Mucosa of descending colon (tissue), 3 donors: ENCODE measurements around the gene WASHC2A. TPM values are rescaled to one million over a fixed set of nuclear protein-coding genes. Genes with fewer than 3 reads are reported as not detected.
"Not testable (repeated sequence)": the region's sequence is repeated elsewhere in the genome, so short reads cannot be mapped to it uniquely, and the experiment has no call there.

Source experiments
- ATAC-seq: fragments of 200-7000 bp; cut with Tn5 transposase; one replicate; pipeline ENCODE4 v1.9.1; 2020; ENCODE audit warnings: mild to moderate bottlenecking, moderate library complexity
- DNase-seq, 3 donors: peaks; one replicate each; pipeline ENCODE4 v3.0.0-alpha.2; 2020
- H3K36me3 ChIP-seq: fragments of 200-600 bp; one replicate; pipeline ENCODE4 v1.8.0; 2021; ENCODE audit warnings: low read depth, mild to moderate bottlenecking
- H3K4me1 ChIP-seq: fragments of 200-600 bp; one replicate; pipeline ENCODE4 v1.8.0; 2021; ENCODE audit warnings: low read depth, mild to moderate bottlenecking
- H3K4me3 ChIP-seq: fragments of 200-600 bp; one replicate; pipeline ENCODE4 v1.8.0; 2021; ENCODE audit warnings: mild to moderate bottlenecking
- H3K9me3 ChIP-seq: fragments of 200-600 bp; one replicate; pipeline ENCODE4 v1.8.0; 2021; ENCODE audit warnings: mild to moderate bottlenecking
- intact Hi-C, 2 donors: fragments of 100-400 bp; cut with DNase I in 1 of 2; cut with micrococcal nuclease in 1 of 2; formaldehyde crosslinking; loops; one replicate each; pipeline versions ENCODE4 v1.11.0 to v1.11.1; 2022; cut with DNase I, micrococcal nuclease
- total RNA-seq, 3 donors: library from RNA; stranded (reverse); fragmentation: NEBNext Ultra II Directional in 2 of 3; extraction: Animal tissue kit (Norgen Biotek cat#: 25700) in 2 of 3; gene quantifications; one replicate each; pipeline versions ENCODE4 v1.2.1 to v1.2.4, GENCODE V29; 2021 to 2023
- TF ChIP-seq, protein P1 (sequence below): fragments of 200-600 bp; IDR thresholded peaks from one replicate; pipeline ENCODE4 v1.8.0; 2022; ENCODE audit warnings: antibody characterized with exemption, mild to moderate bottlenecking
- donor health status: DM: no; HTN: no; CAD: no; lungs with moderate emphysema.
- donor health status: DM: no; HTN: no; CAD: no.
- donor health status: DM: no; HTN: yes; CAD: no.

WASHC2A gene
- total RNA-seq, 3 donors from 2014 or later: 54.0 to 79.3 (median 62.7) TPM

DNA sequence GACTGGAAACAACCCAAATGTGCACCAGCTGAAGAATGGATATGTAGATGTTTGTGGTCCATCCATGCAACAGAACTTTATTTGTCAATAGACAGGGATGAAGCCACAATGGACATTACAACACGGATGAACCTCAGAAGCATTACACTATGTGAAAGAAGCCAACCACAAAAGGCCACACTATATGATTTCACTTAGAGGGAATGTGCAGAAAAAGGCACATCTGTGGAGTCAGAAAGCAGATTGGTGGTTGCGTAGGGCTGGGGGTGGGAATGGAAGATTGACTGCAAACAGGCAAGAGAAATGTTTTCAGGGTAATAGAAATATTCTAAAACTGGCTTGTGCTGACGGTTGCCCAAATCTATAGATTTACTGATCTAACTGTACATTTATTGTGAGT, 34.3 kb upstream of the WASHC2A start:
- TF ChIP-seq, protein P1, sequence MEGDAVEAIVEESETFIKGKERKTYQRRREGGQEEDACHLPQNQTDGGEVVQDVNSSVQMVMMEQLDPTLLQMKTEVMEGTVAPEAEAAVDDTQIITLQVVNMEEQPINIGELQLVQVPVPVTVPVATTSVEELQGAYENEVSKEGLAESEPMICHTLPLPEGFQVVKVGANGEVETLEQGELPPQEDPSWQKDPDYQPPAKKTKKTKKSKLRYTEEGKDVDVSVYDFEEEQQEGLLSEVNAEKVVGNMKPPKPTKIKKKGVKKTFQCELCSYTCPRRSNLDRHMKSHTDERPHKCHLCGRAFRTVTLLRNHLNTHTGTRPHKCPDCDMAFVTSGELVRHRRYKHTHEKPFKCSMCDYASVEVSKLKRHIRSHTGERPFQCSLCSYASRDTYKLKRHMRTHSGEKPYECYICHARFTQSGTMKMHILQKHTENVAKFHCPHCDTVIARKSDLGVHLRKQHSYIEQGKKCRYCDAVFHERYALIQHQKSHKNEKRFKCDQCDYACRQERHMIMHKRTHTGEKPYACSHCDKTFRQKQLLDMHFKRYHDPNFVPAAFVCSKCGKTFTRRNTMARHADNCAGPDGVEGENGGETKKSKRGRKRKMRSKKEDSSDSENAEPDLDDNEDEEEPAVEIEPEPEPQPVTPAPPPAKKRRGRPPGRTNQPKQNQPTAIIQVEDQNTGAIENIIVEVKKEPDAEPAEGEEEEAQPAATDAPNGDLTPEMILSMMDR: no peak
- Histone ChIP-seq H3K4me1 (no peaks in the 10 kb centered on the region), H3K9me3 (no peaks in the 10 kb centered on the region), H3K36me3 (no peaks in the 10 kb centered on the region), H3K4me3 (no peak overlapping the region)
- intact Hi-C loops: no loop called here
- no peak for DNase-seq
- ATAC-seq: no peak

DNA sequence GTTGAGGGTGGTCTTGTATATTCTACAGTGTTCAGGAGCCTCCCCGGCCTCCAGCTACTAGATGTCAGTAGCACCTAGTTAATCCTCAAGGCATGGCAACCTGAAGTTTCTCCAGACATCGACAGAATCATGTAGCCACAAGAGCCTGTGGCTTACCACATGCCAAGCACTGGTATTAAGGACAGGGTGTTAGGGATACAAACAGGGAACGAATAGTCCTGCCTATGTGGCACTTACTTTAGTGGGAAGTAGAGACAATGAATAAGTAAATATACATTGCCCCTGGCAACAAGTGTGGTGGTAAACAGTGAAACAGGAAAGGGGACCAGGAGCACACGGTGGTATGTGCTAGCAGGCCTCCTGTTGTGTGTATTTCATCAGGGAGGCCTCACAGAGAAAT, 32.4 kb upstream of the WASHC2A start:
- intact Hi-C loops, H3K4me1 ChIP-seq, ATAC-seq, H3K4me3 ChIP-seq, H3K9me3 ChIP-seq, H3K36me3 ChIP-seq, DNase-seq: not testable (repeated sequence)

DNA sequence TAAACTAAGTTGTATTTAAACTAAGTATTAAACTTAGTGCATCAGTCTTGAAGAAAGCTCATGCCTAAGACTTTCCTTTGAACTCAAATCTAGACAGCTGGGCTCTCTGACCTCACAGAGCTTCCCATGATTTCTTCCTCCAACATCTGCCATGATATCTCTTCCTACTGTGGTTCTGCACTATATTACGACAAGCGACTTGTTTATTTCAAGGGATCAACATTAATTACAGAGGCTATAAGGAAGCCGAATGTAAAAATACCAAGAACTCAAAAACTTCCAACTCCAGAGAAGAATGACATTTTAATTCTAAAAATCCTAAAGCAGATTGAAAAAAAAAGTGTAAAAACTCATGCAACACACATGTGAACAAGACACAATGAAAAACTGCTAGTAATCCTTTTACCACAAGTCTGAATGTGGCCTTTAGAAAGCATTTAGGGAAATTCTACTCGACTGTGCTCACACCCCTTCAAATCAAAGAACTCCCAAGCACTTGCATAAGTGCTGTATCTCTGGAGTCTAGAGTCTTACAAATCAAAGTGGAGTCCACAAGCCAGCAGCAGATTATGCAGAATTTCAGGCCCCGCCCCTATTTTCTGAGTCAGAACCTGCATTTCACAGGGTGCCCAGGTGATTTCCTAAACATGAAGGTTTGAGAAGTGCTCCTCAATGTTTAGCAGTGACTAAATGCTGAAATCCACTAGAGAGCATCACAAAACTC, 22.7 kb upstream of the WASHC2A start:
- DNase-seq (no peak), ATAC-seq (no peak)
- Histone ChIP-seq H3K36me3 (no peaks in the 10 kb centered on the region), H3K4me1 (no peaks in the 10 kb centered on the region), H3K9me3 (no peaks in the 10 kb centered on the region), H3K4me3 (no peak overlapping the region)
- TF ChIP-seq, protein P1: no peak
- intact Hi-C loops: no loop called here

DNA sequence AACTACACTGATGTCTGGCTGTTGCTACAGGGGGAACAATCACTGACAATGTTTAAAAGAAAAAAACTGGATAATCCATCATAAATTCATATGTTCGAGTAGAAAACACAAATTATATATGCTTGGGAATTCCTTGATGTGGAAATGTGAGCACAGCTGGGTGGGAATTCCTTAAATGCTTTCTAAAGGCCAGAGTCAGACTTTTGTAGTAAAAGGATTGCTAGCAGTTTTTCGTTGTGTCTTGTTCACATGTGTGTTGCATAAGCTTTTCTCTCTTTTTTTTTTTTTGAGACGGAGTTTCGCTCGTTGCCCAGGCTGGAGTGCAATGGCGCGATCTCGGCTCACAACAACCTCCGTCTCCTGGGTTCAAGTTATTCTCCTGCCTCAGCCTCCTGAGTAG, 21.3 kb upstream of the WASHC2A start:
- H3K9me3 ChIP-seq, intact Hi-C loops, H3K36me3 ChIP-seq, DNase-seq, H3K4me1 ChIP-seq, ATAC-seq, H3K4me3 ChIP-seq: not testable (repeated sequence)

DNA sequence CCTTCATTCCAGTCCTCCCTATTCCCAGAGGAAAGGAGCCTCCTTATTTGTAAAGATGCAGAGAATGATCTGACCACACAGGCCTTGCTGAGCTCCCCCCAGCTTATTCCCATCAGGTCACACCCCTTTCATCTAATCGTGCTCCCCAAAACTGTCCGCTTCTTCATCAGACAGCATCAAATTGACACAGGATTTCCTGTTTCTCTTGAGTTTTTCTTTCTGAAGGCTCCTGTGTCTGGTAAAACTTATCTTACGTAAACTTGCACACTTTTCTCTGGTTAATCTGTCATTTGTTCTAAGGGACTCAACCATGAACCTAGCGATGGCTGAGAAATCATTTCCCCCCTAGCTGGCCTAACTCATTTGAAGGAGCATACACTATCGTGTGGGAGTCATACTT, 20.2 kb upstream of the WASHC2A start:
- ATAC-seq, intact Hi-C loops, H3K4me1 ChIP-seq, H3K4me3 ChIP-seq, H3K9me3 ChIP-seq, DNase-seq, H3K36me3 ChIP-seq: not testable (repeated sequence)

DNA sequence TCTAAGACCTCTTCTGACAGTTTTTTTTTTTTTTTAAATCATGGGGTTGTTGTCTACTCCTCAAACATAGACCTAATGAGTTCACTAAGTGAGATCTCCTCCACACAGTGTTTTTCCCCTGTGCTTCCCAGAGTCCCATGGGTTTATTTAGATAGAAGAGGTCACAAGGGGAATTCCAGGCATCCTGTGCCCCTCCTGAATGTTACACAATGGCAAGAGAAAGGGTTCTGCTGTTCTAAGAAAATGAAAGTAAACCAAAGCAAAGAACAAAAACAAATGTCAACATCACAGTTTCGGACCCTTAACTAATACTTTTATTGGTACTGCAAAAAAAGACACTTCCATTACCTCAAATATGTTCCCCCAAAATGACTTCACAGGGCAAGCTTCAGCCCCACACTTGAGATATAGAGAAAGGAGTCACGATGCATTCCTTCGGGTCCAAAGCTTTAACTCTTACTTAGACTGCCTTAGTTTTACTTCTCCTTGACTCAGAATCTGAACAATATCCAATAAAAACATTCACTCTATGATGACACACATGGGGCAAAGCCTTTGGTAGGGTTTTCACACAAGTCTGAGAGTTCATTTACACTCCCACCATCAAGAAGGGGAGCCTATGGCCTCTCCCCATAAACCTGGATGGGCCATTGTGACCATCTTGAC, 15.6 kb upstream of the WASHC2A start:
- H3K36me3 ChIP-seq, intact Hi-C loops, H3K4me3 ChIP-seq, DNase-seq, H3K9me3 ChIP-seq, H3K4me1 ChIP-seq: not testable (repeated sequence)
- peak; percentile 63 for ATAC-seq

DNA sequence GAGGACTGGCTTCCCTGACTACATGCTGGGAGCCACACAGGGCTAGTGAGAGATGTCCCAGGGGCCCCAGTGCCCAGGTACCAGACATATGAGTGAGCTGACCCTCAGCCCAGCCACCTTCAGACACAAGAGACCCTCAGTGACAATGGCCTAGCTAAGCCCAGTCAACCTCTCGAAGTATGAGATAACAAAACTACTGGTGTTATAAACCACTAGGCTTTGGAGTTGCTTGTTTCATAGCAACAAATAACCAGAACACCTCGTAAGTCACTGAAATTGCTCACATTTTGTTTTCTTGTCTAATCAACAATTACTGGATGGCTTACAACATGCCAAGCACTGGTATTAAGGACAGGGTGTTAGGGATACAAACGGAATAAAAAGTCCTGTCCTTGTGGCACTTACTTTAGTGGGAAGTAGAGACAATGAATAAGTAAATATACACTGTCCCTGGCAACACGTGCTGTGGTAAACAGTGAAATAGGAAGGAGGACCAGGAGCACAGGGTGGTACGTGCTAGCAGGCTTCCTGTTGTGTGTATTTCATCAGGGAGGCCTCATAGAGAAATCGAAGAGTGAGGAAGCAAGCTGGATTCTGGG, 14.9 kb upstream of the WASHC2A start:
- H3K36me3 ChIP-seq, DNase-seq, H3K9me3 ChIP-seq, intact Hi-C loops, H3K4me3 ChIP-seq, H3K4me1 ChIP-seq: not testable (repeated sequence)
- peak; percentile 47 for ATAC-seq

DNA sequence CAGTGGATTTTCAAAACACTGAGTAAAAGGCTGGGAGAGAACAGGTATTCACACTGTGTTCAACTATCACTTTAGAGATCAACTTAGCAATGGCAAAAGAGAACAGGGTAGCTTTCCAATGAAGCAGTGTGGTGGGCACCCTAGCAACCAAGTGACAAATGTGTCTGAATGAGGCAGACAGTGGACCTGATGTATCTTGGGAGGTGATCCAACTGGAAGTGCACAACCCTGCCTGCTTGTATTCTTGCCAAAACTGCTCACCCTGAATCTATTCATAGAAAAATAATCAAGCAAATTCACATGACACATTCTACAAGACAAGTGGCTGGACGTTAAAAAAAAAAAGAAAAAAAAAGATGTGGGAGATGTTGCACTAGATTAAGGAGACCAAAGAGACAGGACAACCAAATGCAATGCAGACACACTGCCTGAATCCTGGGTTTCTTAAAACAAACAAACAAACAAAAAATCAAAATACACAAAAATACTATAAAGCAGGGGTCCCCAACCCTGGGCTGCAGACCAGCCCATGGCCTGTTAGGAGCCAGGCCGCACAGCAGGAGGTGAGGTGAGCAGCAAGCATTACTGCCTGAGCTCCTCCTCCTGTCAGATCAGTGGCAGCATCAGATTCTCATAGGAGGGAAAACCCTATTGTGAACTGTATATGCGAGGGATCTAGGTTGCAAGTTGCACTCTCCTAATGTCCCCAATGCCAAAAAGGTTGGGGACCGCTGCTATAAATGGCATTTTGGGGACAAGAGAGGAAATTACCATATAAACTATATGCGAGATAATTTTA, 12.1 kb upstream of the WASHC2A start:
- H3K9me3 ChIP-seq, H3K4me1 ChIP-seq, ATAC-seq, H3K36me3 ChIP-seq, intact Hi-C loops, DNase-seq, H3K4me3 ChIP-seq: not testable (repeated sequence)

DNA sequence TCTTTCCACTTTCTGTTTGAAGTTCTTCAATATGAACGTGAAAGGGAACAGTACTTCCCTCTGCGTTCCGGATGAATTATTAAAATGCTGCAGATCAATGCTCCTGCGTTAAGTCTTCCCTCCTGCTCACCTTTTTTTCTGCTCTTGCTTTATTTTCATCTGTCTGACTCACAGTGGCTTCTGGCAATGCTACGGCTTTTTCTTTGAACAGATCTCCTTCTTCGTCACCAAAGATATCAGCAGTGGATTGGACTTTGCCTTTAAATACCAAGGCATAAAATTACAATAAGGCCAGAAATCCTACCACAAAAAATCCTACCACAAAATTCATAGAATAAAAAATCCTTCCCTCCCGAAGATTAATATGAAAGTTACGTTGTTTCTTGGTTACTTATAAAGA, 11.1 kb upstream of the WASHC2A start:
- H3K36me3 ChIP-seq, H3K4me3 ChIP-seq, DNase-seq, H3K4me1 ChIP-seq, H3K9me3 ChIP-seq, intact Hi-C loops: not testable (repeated sequence)
- ATAC-seq: peak; percentile 54

DNA sequence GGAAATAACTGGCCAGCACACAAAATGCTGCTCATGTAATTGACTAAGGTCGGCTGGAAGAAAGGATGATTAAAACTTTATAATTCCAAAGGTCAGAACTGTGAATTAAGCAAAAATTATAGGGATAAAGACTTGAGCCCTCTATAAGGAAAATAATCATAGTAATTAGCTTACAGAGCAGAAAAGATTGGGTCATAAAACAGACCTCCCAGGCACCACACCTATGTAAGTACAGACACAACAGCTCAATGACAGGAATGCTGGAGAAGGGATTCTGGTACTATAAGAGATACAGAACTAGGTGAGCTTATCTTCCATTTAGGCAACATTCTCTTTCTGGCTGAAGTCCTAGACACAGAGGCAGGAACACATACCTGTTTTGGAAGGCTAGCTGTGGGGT, 9.0 kb upstream of the WASHC2A start:
- ATAC-seq (peak; percentile 90), DNase-seq (peak in 1 of 3 donors; percentile 13)
- intact Hi-C loops, H3K4me1 ChIP-seq, H3K4me3 ChIP-seq, H3K36me3 ChIP-seq, H3K9me3 ChIP-seq: not testable (repeated sequence)

DNA sequence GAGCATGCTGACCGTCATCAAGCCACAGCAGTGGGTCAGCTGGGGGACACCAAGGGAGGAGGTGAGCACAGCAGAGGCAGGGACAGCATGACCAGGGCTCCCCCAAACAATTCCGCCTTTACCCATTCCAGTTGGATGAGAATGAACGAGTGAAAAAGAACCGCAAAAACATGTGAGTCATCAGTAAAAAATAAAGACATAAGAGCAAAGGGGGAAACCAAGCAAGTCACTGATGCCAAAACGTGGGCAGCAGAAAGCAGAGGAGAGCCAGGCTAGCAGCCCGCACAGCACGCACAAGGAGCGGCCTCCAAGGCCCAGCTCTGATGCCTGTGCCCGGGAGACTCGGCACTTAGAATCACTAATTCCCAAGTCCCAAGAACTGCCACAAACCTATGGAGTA, 7.8 kb upstream of the WASHC2A start:
- ATAC-seq, H3K4me3 ChIP-seq, H3K9me3 ChIP-seq, H3K36me3 ChIP-seq, DNase-seq, intact Hi-C loops, H3K4me1 ChIP-seq: not testable (repeated sequence)

DNA sequence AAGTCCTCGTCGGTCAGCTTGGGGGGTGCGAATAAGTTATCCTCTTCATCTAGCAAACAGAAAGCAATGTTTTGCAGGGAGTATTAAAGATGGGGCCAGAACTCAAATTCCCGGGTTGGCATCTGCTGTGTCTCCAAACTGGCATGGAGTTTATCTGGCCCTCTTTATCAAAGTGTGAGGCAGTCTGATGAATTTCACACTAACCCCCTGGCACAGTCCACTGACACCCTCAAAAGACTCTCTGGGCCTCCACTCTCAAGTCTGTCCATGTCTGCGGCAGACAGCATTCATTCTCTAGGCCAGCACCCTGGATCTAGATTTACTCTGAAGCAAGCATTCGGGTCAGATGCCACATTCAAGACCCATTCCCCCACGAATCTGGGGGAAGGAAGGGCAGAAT, 6.2 kb upstream of the WASHC2A start:
- not testable (repeated sequence) for DNase-seq

More for the DNA sequence above, 6.2 kb upstream of the WASHC2A start:
- H3K9me3 ChIP-seq, H3K36me3 ChIP-seq, intact Hi-C loops, H3K4me3 ChIP-seq, ATAC-seq, H3K4me1 ChIP-seq: not testable (repeated sequence)
